Measurements from ENCODE around the gene ANKEF1.
"Not testable (repeated sequence)": the region's sequence is repeated elsewhere in the genome, so short reads cannot be mapped to it uniquely, and the experiment has no call there.

Gene ANKEF1

DNA sequence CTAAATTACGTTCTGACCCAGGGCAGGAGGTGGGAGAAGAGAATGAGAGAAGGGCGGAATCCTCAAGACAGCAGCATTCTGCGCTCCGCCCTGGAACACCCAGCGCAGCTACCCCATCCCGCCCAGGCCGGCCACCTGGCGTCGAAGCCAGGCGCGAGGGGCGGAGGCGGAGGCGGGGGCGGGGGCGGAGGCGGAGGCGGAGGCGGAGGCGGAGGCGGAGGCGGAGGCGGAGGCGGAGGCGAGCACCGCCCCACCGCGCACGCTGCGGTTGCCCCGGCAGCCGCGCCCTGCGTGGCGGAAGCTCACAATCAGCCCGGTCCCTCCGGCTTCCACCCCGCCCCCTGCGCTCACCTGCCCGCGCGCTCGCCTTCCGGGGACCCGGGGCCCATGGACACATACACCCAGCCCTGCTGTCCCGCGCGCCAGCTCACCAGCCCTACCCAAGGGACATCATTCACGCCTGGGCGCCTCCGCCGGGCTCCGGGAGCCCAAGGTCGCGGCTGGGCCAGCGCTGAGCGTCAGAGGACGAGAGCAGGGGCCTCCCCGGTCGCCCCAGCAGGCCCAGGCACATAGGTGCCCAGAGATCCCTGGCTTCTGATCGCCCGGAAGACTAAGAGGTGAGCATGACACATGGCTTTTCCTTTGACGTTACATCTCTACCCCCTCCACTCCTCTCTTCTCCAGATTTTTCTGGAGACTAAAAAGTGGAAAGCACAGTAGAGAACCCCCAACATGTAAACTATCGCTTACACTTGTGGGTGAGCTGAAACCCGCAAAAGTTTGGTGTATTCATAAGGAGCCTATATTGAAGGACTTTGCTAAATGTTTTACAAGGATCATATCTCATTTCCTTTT is at the start of gene ANKEF1:
ANKEF1 (plus strand) TSS at position 271 of the 855 bp plus-strand sequence. CDS start 3,315 bp downstream, outside the sequence.
- DNase-seq (ENCODE audit: low read depth), result no peak

DNA sequence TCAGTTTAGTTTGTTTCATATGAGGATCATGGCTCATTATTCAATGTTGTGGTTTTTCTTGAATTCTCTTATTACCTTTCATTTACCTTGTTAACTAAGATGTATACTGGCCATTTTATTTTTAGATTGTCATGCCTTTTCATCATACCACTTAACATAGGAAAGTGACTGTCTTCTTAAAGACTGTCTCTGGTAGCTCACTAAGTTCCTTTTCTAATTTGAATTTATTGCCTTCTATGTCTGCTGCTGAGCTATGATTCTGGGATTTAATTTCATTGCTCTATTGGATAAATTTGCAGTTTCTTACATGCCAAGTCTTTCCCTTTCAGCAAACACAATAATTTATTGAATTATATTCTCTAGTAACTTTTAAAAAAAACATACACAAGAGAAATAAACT is 49.5 kb upstream of the ANKEF1 start:
- DNase-seq (ENCODE audit: low read depth), result no peak

DNA sequence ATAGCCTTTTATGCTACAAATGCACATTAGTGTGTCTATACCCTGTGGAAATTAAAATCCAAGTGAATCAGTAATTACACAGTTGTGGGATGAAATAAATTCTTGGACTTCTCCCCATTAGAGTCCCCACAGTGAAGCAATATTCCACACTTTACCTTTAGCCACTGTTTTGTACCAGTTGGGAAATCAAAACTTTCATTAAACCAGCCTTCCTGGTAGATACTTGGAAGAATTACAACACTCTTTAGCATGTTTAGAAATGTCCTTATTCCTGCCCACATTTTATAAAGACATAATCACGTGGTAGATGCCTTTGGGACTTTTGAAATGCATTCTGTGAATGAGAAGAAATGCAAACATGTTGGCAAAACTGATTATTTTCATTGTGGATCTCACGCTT is 49.0 kb upstream of the ANKEF1 start:
- DNase-seq (ENCODE audit: low read depth), result no peak

DNA sequence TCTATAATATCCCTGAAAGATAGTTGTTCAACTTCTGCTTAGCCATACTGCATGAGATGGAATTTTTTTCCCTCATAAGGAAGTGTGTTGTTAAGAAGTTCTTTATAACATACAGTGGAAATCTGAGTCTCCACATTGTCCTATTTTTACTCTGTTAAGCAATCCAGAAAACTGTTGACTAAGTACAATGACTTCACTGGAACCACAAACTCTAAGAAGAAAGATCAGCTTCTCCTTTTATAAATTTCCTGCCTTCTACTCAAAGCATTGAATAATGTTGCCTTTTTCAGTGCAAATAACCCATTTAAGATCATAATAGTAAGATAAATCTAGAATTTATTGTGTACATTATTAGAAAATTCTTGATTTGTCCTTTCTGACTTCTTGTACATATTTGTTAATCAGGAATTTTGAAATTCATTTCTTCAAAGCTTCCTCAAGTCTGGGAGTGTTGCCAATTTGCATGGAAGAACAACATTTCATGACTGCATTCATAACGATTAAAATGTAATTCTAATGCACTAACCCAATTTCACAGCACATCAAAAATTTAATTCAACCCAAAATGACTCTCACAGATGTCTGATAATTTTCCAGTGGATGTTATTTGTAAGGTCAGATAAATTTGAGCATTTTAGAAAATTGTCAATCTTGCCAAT is 45.6 kb upstream of the ANKEF1 start:
- peak; percentile 32 for DNase-seq (ENCODE audit: low read depth)

DNA sequence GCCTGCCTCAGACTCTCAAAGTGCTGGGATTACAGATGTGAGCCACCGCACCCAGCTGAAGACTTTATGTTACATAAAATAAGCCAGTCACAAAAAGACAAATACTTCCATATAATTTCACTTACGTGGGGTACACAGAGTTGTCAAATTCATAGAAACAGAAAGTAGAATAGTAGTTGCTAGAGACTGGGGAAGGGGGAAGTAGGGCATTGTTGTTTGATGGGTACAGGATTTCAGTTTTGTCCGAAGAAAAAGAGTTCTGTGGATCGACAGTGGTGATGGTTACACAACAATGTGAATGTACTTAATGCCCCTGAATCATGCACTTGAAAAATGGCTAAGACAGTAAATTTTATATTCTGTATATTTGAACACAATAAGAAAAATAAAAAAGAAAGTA is 41.6 kb upstream of the ANKEF1 start:
- no peak for DNase-seq (ENCODE audit: low read depth)

DNA sequence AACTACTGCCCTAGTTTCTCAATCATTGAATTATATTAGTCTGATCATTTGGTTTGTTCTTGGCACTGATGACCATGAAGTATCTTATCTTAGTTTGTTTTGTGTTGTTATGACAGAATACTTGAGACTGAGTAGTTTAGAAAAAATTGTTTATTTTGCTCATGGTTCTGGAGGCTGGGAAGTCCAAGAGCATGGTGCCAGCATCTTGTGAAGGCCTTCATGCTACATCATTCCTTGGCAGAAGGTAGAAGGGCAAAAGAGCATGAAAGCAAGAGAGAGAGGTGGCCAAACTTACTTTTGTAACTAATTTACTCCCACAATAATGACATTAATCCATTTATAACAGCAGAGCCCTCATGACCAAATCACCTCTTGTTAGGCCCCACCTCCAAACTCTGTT is 40.1 kb upstream of the ANKEF1 start:
- DNase-seq (ENCODE audit: low read depth), result no peak

DNA sequence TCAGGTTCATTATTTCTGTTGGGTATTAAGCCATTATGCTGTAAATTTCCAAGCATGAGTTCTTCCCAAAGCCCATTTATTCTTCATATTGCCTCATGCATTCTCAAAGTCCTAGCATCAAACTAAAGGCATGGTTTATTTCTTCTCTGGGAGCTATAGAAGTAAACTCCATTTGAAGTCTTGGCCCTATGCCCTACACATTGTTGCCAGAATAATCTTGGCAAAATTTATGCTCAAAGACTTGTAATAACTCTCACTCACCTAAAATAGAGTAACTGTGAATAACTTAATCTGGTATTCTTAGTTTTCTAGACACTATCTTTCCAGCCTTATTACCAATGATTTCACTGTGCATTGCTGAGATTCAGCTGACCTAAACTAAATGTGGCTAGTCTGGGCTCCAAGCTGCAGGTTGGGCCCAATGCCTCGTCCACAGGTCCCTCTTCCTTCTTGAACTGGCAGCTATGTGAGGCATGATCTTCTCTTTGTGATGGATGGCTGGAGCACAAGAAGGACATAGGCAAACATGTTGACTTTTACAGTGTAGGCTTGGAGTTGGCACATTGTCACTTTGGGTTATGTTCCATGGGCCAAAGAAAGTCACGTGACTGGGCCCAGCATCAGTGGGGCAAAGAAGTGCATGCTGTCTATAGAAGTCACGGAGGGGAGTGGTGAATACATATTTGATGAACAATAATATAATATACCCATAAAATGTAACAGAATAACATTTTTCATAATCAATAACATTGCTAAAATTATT is 39.1 kb upstream of the ANKEF1 start:
- no peak for DNase-seq (ENCODE audit: low read depth)

DNA sequence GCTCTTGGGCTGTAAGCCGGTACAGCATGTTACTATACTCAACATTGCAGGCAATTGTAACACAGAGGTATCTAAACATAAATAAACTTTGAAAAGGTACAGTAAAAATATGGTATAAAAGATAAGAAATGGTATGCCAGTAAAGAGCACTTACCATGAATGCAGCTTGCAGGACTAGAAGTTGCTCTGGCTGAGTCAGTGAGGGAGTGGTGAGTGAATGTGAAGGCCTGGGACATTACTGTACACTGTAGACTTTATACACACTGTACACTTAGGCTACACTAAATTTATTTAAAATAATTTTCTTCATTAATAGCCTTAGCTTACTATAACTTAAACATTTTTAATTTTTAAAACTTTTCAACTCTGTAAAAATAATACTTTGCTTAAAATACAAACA is 37.8 kb upstream of the ANKEF1 start:
- DNase-seq (ENCODE audit: low read depth), result peak; percentile 9

DNA sequence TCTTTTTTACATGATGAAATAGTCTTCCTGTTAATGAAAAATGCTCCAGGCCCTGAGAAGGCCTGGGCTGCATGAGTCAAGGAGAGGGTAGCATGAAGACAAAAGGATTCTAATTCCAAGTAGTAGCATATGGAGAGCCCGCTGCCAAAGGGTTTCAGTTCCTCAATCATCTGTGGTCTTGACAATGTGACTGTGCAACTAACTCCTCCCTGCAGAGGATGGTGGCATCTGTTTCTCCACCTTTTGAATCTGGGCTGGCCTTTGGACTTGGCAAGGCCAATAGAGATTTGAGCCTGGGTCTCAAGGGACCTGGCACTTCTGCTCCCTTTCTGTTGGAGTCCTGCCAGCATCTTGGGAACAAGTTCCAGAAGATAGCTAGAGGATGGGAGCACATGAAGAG is 35.1 kb upstream of the ANKEF1 start:
- DNase-seq (ENCODE audit: low read depth), result no peak

DNA sequence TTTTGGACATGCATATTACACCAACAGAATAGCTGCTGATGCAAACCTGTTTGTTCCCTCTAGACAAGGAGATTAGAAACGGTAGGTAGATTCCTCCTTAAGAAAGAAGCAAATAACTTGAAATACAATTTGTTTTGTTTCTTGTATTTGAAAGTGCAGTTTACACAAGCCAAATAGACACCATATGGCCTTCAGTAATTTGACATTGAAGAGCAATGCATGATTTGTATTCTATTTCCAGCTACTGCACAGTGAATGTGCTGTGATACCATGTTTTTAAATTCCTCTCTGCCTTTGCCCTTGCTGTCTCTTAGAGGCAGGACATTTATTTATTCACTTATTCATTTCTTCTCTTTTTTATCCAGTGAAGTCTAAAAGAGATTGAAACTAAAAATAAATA is 31.9 kb upstream of the ANKEF1 start:
- no peak for DNase-seq (ENCODE audit: low read depth)

DNA sequence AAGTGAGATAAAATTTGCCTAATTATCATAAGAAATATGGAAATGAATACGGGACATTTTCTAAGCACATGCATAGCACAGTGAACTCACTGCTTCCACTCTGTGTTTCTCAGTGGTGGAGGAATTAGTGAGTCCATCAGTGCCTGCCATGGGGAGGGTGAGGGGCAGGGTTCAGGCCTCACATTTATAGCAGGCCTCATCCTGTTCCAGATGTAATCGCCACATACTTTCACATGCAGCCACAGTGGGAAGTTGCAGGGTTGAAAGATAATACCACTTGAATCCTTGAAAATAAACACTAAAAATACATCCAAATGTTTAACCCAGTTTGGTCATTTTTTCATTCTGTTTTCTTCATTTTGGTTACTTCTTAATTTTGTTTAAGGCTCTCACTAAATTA is 29.9 kb upstream of the ANKEF1 start:
- DNase-seq (ENCODE audit: low read depth), result no peak

DNA sequence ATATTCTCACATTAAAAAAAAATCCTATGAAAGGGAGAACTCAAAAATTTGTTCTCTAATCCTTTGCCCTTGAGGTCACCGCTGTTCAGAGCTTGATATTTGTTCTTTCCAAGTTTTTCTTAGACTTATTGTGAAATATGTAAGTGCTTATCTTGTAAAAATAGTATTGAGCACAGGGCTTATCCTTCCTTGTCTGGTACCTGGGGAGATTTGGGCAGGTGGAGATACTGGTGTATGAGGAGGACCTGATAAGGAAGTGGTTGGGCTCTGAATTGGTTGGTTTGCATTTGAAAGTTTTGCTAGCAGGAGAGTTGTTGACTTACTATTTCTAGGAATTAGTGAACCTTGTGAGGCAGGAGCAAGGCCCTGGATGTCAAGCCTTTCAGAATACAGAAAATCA is 28.9 kb upstream of the ANKEF1 start:
- DNase-seq (ENCODE audit: low read depth), result no peak

DNA sequence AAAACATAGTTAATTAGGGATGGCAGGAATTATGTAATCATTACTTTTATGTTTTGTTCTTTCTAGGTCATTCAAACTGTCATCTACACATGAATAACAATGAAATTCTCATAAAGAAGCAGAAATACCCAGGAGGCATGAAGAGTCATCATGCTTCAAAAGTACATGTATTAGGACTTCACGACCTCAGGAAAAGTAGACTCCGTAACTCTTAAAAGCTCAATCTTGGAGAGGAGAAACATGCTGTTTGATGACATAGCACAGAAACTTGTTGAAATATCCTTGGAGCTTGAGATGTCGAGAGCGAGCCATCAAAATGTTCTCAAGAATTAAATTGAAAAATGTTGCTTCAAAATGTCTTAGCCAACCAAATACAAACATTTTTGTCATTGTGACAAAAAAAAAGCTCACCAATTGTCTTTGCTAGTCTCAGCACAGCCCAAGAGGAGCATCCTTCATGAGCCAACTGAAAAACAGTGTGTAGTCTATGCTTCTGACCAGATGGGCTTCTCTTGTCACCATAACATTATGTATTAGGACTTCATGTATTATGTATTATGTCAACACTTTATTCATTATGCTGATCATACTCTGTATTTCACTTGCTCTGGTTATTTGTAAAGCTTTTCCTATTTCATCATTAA is 28.2 kb upstream of the ANKEF1 start:
- DNase-seq (ENCODE audit: low read depth), result no peak

DNA sequence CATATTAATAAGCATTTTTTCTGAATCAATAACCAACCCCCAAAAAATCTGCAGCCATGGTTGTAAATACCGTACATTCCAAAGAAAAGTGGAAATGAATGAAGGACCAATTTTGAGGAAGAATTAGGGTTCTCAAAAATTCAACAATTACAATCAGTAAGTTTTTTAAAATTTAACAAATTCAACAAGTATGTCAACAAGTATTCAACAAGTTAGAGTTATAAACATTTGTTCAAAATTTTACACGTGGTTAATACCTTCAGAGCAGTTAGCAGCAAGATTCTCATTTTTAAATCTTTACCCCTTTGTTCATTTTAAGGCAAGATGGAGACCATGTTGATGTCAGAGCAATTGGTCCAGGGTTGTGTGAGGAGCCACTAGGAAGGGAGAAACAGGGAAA is 27.6 kb upstream of the ANKEF1 start:
- no peak for DNase-seq (ENCODE audit: low read depth)

DNA sequence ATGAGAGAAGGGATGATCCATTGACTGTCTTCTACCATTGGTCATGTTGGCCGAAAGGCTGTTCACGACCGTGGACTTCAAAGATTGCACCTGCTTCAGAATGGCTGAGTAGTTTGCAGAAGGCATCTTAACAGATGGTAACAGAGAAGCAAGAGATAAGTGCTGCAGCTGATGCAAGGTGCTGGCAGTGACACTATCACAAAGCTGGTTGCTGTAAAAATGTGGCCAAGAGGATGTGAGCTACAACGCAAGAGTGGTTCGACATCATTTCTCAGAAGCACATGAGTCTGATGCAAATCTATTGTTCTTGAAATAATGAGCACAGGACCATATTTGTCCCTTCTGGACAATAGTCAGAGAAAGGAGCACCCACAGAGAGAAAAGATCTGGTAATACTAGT is 27.0 kb upstream of the ANKEF1 start:
- DNase-seq (ENCODE audit: low read depth), result no peak

DNA sequence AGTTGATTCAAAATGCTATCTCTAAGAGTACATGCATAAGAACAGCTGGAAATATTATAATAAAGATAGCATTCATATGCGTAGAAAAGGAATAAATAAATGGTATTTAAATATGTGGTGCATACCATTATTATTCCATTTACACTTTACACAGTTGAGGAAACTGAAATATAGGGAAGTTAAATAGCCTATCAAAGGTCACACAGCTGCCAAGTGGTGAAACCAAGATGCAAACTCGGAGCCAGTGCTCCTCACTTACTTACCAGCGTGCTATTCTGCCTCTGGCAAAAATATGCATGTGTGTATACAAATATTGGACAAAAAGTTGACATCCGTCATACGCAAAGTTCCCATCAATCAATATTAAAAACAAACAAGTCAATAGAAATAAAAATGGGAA is 22.3 kb upstream of the ANKEF1 start:
- DNase-seq (ENCODE audit: low read depth), result no peak

DNA sequence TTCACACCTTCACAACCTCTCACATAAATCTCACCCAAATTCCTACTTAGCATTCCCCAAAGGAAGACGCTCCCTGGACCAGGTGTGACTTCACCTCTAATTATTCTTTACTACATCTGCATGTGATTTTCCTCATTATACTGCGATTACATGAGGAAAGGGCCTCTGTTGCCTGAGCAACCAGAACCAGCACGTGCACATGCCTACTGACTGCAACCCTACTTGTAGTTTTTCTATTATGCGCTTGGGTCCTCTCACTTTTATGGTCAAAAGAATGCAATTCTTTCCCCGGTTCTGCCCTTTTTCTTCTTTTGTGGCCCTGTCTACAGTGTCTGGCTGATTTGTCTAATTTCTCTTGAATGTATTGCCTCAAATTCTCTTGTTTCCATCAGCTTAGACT is 20.4 kb upstream of the ANKEF1 start:
- no peak for DNase-seq (ENCODE audit: low read depth)

DNA sequence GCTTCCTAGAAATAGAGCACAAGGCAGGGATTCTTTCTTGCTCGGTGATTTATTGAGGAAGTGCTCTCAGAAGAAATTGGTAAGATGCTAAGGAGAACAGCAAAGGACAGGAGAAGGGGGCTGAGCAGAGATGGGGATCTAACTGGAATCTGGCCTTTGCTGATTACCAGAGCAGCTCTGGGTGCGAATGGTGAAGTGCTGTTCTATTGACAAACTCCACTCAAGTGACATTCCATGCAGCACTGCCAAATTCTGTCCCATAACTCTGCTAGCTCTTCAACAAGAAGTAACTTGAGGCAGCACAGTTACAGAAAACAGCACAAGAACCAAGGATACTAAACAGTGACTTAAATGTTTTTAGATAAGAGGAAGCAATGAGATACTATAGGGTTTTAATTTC is 13.8 kb upstream of the ANKEF1 start:
- DNase-seq (ENCODE audit: low read depth), result no peak

DNA sequence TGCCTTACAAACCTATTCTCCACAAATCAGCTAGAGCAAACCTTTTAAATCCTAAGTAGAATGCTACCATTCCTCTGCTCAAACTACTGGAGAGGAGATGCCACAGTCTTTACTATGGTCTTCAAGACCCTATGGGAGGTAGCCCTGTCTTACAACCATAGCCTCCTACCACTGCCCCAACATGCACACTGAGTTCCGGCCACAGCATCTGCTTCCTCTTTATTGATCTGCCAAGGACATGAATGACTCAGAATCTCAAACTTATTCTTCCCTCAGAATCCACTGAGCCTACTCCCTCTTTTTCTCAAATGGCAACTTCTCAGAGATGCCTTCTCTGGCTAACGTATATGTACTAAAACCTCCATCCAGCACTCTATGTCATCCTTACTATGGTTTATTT is 12.2 kb upstream of the ANKEF1 start:
- no peak for DNase-seq (ENCODE audit: low read depth)

DNA sequence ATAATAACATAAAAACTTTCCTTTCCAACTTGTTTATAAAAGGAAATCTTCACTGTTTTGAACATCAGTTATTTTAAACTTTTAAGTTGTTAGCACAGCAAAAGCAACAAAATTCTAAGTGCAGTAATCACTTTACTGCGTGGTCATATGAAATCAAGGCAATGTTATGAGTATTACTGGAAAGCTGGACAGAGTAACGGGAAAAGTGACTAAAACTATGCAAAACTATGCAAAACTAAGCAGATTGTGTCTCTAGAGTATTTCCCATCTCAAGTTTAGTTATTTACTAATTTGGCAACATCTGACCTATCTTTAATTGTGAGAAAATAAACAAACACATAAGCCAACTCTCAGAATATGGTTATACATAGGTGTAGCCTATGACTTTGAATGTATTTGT is 10.9 kb upstream of the ANKEF1 start:
- DNase-seq (ENCODE audit: low read depth), result no peak

DNA sequence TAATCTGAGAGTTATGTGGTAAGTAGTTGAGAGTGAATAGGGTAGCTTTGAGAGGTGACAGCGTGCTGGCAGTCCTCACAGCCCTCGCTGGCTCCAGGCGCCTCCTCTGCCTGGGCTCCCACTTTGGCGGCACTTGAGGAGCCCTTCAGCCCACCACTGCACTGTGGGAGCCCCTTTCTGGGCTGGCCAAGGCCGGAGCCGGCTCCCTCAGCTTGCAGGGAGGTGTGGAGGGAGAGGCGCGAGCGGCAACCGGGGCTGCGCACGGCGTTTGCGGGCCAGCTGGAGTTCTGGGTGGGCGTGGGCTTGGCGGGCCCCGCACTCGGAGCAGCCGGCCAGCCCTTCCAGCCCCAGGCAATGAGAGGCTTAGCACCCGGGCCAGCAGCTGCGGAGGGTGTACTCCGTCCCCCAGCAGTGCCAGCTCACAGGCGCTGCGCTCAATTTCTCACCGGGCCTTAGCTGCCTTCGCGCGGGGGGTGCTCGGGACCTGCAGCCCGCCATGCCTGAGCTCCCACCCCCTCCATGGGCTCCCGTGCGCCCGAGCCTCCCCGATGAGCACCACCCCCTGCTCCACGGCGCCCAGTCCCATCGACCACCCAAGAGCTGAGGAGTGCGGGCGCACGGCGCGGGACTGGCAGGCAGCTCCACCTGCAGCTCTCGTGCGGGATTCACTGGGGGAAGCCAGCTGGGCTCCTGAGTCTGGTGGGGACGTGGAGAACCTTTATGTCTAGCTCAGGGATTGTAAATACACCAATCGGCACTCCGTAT is 3.2 kb upstream of the ANKEF1 start:
- not testable (repeated sequence) for DNase-seq (ENCODE audit: low read depth)

DNA sequence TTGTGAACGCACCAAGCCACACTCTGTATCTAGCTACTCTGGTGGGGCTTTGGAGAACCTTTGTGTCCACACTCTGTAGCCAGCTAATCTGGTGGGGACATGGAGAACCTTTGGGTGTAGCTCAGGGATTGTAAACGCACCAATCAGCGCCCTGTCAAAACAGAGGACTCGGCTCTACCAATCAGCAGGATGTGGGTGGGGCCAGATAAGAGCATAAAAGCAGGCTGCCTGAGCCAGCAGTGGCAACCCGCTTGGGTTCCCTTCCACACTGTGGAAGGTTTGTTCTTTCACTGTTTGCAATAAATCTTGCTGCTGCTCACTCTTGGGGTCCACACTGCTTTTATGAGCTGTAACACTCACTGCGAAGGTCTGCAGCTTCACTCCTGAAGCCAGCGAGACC is 2.5 kb upstream of the ANKEF1 start:
- not testable (repeated sequence) for DNase-seq (ENCODE audit: low read depth)
